Muscle layer of duodenum (tissue), 2 donors: ENCODE results near the gene ZNF576.
A peak's percentile ranks its signal among the peaks of the same experiment; 100 is the strongest.
"Not testable (repeated sequence)": the region's sequence is repeated elsewhere in the genome, so short reads cannot be mapped to it uniquely, and the experiment has no call there.

Experiments
- H3K27ac ChIP-seq: one replicate; pipeline ENCODE4 v1.7.0; 2013; ENCODE audit warnings: mild to moderate bottlenecking, low read length
- H3K27me3 ChIP-seq: one replicate; pipeline ENCODE4 v1.7.0; 2013; ENCODE audit warnings: low read depth, mild to moderate bottlenecking, control low read depth, low read length
- H3K36me3 ChIP-seq, 2 donors: one replicate each; pipeline ENCODE4 v1.7.0; 2013; ENCODE audit warnings: low read length in 2 of 2, control low read depth in 1 of 2, mild to moderate bottlenecking in 1 of 2; ENCODE audit not compliant: insufficient read depth in 2 of 2, control insufficient read depth in 1 of 2
- H3K4me1 ChIP-seq, 2 donors: one replicate each; pipeline ENCODE4 v1.7.0; 2013; ENCODE audit warnings: low read length in 2 of 2, mild to moderate bottlenecking in 2 of 2, control low read depth in 1 of 2, moderate library complexity in 1 of 2; ENCODE audit not compliant: insufficient read depth in 2 of 2, control insufficient read depth in 1 of 2
- H3K4me3 ChIP-seq, 2 donors: one replicate each; pipeline ENCODE4 v1.7.0; 2013; ENCODE audit warnings: low read length in 2 of 2, low read depth in 1 of 2, mild to moderate bottlenecking in 1 of 2
- H3K9me3 ChIP-seq, 2 donors: one replicate each; pipeline ENCODE4 v1.7.0; 2013; ENCODE audit warnings: low read length in 2 of 2, control low read depth in 1 of 2, mild to moderate bottlenecking in 1 of 2; ENCODE audit not compliant: control insufficient read depth in 1 of 2
- donor health status: healthy.

ZNF576 gene, protein sequence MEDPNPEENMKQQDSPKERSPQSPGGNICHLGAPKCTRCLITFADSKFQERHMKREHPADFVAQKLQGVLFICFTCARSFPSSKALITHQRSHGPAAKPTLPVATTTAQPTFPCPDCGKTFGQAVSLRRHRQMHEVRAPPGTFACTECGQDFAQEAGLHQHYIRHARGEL

DNA sequence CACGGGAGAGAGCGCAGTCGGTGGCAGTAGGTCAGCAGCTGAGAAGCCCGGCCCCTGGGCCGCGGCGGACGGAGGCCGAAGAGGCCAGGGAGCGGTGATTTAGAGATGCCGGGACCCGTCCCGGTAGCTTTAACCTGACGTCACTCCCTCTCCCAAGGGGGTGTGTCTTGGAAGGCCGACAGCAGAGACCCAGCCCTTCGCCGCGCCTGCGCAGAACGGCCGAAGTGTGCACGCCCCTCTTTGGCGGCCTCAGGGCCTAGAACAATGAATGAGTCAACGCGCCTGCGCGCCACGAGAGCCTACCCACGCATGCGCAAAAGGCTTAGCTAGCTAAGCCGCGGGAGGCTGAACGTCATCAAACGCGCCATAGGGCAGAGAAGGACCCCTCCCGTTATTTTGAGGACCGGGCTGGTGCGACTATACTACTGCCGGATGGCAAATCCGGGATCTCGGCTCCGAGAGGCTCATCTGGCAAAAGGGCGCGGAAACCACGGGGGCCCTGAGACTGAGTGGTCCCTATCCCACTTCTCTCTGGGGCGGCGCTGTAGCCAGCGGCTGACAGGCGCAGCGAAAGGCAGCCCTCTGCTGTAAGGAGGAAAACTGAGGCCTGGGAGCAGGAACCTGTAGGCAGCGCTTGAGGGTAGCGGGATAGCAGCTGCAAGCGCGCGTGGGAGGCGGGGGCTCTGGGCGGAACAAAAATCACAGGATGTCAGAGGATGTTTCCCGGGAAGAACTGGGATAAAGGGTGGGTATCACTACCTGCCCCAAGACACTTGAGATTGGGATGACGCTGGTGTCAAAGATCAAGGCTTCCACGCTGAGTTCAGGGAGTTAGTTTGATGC, at the start of gene ZNF576, which contains the start of gene IRGQ:
ZNF576 (plus strand) TSS at position 597 of the 843 bp plus-strand sequence. CDS start 514 bp downstream, outside the sequence.
IRGQ (minus strand) TSS at position 136 of the 843 bp plus-strand sequence. CDS start 796 bp downstream, outside the sequence.
- Histone ChIP-seq H3K9me3 (no peaks in the 10 kb centered on the region), H3K36me3 (peaks cover 17 to 47% of the 10 kb centered on the region in 2 donors), H3K27me3 (no peaks in the 10 kb centered on the region), H3K27ac (peak within 1 kb of the TSS; percentile 98), H3K4me1 (peaks cover 7 to 38% of the 10 kb centered on the region in 2 donors), H3K4me3 (peak within 1 kb of the TSS; percentile 88 to 99)

DNA sequence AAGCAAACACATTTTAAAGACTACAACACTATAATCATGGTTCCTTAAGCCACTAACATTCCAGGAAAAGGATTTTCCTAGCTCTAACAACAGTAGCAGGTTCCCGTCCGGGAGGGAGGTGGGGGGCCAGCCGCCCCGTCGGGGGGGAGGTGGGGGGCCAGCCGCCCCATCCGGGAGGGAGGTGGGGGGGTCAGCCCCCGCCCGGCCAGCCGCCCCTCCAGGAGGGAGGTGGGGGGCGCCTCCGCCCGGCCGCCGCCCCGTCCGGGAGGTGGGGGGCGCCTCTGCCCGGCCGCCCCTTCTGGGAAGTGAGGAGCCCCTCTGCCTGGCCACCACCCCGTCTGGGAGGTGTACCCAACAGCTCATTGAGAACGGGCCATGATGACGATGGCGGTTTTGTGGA, 48.5 kb upstream of the ZNF576 start:
- H3K9me3 ChIP-seq, H3K4me1 ChIP-seq, H3K27me3 ChIP-seq, H3K27ac ChIP-seq, H3K4me3 ChIP-seq: not testable (repeated sequence)
- H3K36me3 ChIP-seq = peaks cover 34 to 64% of the 10 kb centered on the region in 2 donors

DNA sequence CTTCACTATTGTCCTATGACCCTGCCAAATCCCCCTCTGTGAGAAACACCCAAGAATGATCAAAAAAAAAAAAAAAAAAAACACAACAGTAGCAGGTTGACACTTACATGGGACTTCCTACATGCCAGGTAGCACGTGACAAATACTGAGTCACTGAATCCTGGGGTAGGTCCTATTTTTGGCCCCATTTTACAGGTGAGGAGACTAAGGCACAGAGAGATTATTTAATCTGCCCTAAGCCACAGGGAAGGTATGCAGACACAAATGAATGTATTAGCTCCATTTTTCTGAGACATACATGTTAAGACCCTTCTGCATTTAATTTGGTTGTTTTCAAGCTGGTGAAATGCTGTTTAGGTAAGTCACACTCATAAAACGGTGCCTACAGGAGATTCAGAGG, 47.7 kb upstream of the ZNF576 start:
- no peak overlapping the region for H3K27ac ChIP-seq
- H3K27me3 ChIP-seq = no peaks in the 10 kb centered on the region
- H3K36me3 ChIP-seq = peaks cover 31 to 64% of the 10 kb centered on the region in 2 donors
- H3K4me3 ChIP-seq = no peak overlapping the region
- no peaks in the 10 kb centered on the region for H3K4me1 ChIP-seq
- H3K9me3 ChIP-seq = no peaks in the 10 kb centered on the region

DNA sequence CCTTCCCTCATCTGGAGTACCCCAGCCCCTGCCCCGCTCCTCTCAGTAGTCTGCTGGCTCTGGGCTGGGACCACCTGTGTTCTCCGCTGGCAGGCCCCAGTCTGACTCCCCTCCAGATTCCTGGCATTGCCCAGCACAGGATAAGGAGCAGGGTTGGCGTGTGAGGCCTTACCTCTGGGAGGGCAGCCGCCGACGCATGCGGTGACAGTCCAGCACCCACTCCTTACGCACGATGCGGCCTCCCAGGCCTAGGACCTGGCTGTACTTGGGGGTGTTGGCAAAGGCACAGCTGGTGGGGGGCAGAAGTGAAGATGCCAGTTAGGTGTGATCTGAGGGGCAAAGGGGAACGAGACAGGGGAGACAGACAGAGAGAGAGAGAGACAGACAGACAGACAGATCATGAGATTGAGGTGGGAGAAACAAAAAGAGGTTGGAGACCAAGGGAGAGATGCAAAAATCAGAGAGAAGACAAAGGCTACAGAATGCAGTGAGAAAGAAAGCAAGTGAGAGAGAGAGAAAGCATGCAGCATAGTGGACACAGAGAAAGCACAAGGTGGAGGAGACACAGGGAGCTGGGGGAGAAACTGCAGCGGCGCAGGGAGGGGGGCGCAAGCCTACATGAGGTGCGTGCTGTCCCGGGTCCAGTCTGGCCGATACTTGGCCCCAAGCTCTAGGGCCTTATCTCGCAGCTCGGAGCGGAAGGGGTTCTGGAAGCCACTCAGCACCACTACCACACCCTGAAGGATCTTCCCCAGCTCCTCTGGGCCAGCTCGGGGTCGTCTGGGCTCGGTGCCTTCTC, 44.8 kb upstream of the ZNF576 start:
- H3K4me1 ChIP-seq = no peaks in the 10 kb centered on the region
- no peaks in the 10 kb centered on the region for H3K9me3 ChIP-seq
- H3K27ac ChIP-seq = no peak overlapping the region
- no peak overlapping the region for H3K4me3 ChIP-seq
- H3K27me3 ChIP-seq = no peaks in the 10 kb centered on the region
- peaks cover 32 to 59% of the 10 kb centered on the region in 2 donors for H3K36me3 ChIP-seq

DNA sequence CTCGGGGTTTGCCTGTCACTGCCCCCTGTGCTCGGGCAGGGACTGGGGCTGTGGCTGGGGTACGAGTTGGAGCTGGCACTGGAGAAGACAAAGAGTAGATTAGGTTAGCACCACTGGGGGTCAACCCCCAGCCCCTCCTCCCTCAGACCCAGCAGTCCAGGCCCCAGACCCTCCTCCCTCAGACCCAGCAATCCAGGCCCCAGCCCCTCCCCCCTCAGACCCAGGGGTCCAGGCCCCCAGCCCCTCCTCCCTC, 44.3 kb upstream of the ZNF576 start:
- Histone ChIP-seq H3K36me3 (peaks cover 32 to 55% of the 10 kb centered on the region in 2 donors), H3K4me1 (no peaks in the 10 kb centered on the region), H3K27ac (no peak overlapping the region), H3K4me3 (no peak overlapping the region), H3K27me3 (no peaks in the 10 kb centered on the region), H3K9me3 (no peaks in the 10 kb centered on the region)

DNA sequence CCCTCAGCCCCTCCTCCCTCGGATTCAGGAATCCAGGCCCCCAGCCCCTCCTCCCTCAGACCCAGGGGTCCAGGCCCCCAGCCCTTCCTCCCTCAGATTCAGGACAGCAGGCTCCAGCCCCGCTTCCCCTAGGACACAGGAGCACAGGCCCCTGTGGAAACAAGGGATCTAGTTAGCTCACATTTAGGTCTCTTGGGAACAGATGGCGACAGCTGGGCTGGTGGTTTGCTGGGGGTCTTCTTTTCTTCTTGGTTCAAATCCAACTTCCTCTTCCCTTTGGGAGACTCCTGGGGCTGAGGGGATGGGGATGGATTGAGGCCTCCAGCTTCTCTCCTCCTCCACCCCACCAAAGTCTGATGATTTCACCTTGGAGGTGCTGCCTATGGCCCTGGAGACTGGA, 43.8 kb upstream of the ZNF576 start:
- H3K9me3 ChIP-seq = no peaks in the 10 kb centered on the region
- no peak overlapping the region for H3K4me3 ChIP-seq
- no peaks in the 10 kb centered on the region for H3K27me3 ChIP-seq
- no peaks in the 10 kb centered on the region for H3K4me1 ChIP-seq
- H3K36me3 ChIP-seq = peaks cover 32 to 55% of the 10 kb centered on the region in 2 donors
- H3K27ac ChIP-seq = no peak overlapping the region

DNA sequence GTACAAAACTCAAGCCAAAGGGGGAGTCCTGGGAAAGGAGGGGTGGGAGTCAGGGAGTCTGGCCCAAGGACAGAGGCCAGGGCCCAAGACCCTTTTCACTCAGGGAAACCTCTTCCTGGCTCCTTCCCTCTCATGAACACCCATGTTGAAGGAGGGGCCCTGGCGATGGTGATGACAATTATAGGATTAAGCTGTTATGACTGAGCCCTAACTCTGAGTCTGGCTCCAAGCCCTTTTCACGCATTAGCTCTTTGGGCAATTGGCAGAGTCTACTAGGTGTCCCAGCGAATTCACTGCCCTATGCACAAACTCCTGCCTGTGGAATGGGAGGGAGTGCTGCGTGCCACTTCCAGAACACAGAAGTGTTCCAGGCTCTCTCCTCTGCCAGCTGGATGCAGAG, 42.7 kb upstream of the ZNF576 start:
- Histone ChIP-seq H3K9me3 (no peaks in the 10 kb centered on the region), H3K27me3 (no peaks in the 10 kb centered on the region)

DNA sequence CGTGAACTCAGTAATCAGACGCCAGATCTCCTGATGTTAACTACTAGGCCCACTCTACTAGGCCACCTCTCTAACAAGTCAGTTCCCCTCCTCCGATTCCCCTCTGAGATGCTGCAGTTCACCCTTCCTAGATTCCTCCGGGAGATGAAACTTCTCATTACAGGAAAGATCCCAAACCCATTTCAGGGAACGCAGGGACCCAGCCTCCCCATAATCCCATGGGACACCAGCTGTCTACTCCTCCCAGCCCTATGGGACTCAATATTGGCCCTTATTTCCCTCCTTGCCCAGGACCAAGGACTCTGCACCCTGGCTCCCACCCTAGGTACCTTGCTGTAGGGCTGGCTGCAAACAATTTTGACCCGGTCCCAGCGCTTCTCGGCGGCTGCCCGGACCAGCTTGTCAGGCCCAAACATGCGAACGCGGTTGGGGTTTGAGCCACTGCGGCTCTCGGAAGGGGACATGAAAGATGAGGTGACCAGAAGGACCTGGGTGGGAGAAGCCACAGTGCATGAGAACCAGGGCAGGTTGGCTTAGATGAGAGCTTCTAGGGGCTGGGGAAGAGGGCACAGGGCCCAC, 42.0 kb upstream of the ZNF576 start:
- Histone ChIP-seq H3K36me3 (peaks cover 32 to 53% of the 10 kb centered on the region in 2 donors), H3K27ac (no peak overlapping the region)

More for the DNA sequence above, 42.7 kb upstream of the ZNF576 start:
- no peaks in the 10 kb centered on the region for H3K4me1 ChIP-seq
- no peak overlapping the region for H3K27ac ChIP-seq
- H3K36me3 ChIP-seq = peaks cover 32 to 55% of the 10 kb centered on the region in 2 donors
- H3K4me3 ChIP-seq = no peak overlapping the region

DNA sequence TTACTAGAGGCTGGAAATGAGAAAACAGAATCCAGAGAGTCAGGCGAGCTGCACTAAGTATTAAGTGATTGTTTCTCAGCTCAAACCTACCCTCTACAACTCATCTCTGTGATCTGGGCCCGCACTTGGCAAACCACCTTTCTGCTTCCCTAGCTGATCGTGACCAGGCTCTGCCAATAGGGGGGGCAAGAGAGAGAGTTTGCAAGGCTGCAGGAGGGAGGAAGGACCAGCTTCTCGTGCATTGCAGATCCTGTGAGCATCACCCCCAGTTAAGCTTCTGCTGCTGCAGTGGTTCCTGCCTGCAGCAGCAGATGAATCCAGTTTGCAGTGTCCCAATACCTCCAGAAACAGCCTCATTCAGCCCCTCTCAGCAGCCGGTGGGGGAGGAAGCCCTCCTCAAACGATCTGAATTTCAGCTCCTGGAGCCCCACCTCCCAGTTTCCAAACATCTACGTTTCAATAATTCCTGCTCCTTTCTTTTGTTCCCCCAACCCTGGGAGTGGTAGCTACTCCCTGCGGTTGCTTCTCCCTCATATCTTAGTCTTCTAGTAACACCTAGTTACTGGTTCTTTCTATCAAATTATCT, 41.1 kb upstream of the ZNF576 start:
- no peaks in the 10 kb centered on the region for H3K9me3 ChIP-seq
- H3K4me1 ChIP-seq = no peaks in the 10 kb centered on the region
- no peak overlapping the region for H3K27ac ChIP-seq
- no peak overlapping the region for H3K4me3 ChIP-seq
- no peaks in the 10 kb centered on the region for H3K27me3 ChIP-seq
- H3K36me3 ChIP-seq = peaks cover 27 to 51% of the 10 kb centered on the region in 2 donors

More for the DNA sequence above, 42.0 kb upstream of the ZNF576 start:
- no peaks in the 10 kb centered on the region for H3K27me3 ChIP-seq
- no peaks in the 10 kb centered on the region for H3K9me3 ChIP-seq
- no peak overlapping the region for H3K4me3 ChIP-seq
- no peaks in the 10 kb centered on the region for H3K4me1 ChIP-seq

DNA sequence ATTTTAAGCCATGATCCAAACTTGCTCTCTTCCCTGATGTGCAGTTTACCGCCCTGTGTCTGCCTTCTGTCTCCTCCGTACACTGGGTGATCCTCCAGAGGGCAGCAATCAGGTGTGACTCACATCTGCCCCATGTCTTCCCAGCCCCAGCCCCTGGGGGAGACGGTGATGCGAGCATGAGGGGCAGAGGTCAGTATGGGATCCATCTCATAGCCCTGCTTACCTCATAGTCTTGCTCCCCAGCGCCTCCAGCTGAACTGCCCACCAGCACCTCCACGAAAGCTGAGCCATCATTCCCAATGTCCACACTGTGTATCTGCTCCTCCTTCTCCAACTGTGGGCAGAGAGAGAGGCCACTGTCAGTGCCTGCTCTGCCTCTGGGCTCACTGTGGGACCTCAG, 35.7 kb upstream of the ZNF576 start:
- H3K36me3 ChIP-seq = peaks cover 0 to 20% of the 10 kb centered on the region in 2 donors
- H3K4me1 ChIP-seq = peaks cover 0 to 10% of the 10 kb centered on the region in 2 donors
- H3K9me3 ChIP-seq = no peaks in the 10 kb centered on the region
- H3K27me3 ChIP-seq = no peaks in the 10 kb centered on the region
- H3K4me3 ChIP-seq = no peak overlapping the region
- H3K27ac ChIP-seq = no peak overlapping the region
